Measurements from ENCODE around the gene CAPN5. TPM values are rescaled to one million over a fixed set of nuclear protein-coding genes. Genes with fewer than 3 reads are reported as not detected.

CAPN5 gene
- total RNA-seq, 1 donor from 2014 or later: 7.8 TPM

- no peaks in the 10 kb centered on the region for H3K27me3 ChIP-seq (ENCODE audit: control insufficient read depth, insufficient read depth, low read length)
- no peaks in the 10 kb centered on the region for H3K36me3 ChIP-seq (ENCODE audit: control insufficient read depth, insufficient read depth, low read length)
- no peak for DNase-seq (ENCODE audit: low read depth)
- no peak overlapping the region for H3K4me3 ChIP-seq (ENCODE audit: low read depth, low read length)
- TF ChIP-seq, protein P1, sequence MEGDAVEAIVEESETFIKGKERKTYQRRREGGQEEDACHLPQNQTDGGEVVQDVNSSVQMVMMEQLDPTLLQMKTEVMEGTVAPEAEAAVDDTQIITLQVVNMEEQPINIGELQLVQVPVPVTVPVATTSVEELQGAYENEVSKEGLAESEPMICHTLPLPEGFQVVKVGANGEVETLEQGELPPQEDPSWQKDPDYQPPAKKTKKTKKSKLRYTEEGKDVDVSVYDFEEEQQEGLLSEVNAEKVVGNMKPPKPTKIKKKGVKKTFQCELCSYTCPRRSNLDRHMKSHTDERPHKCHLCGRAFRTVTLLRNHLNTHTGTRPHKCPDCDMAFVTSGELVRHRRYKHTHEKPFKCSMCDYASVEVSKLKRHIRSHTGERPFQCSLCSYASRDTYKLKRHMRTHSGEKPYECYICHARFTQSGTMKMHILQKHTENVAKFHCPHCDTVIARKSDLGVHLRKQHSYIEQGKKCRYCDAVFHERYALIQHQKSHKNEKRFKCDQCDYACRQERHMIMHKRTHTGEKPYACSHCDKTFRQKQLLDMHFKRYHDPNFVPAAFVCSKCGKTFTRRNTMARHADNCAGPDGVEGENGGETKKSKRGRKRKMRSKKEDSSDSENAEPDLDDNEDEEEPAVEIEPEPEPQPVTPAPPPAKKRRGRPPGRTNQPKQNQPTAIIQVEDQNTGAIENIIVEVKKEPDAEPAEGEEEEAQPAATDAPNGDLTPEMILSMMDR (IDR thresholded peaks at IDR 0.05; ENCODE audit: insufficient read depth, low read length, poor library complexity, severe bottlenecking): no peak
Measured at GRCh38 chr11:77092382-77092781, 25.6 kb downstream of the CAPN5 start.

- H3K36me3 ChIP-seq (ENCODE audit: control insufficient read depth, insufficient read depth, low read length): no peaks in the 10 kb centered on the region
- H3K4me3 ChIP-seq (ENCODE audit: low read depth, low read length): no peak overlapping the region
- no peak for DNase-seq (ENCODE audit: low read depth)
- TF ChIP-seq, protein P1 (IDR thresholded peaks at IDR 0.05; ENCODE audit: insufficient read depth, low read length, poor library complexity, severe bottlenecking): no peak
- no peaks in the 10 kb centered on the region for H3K27me3 ChIP-seq (ENCODE audit: control insufficient read depth, insufficient read depth, low read length)
Measured at GRCh38 chr11:77093056-77093891, 26.5 kb downstream of the CAPN5 start.

DNA sequence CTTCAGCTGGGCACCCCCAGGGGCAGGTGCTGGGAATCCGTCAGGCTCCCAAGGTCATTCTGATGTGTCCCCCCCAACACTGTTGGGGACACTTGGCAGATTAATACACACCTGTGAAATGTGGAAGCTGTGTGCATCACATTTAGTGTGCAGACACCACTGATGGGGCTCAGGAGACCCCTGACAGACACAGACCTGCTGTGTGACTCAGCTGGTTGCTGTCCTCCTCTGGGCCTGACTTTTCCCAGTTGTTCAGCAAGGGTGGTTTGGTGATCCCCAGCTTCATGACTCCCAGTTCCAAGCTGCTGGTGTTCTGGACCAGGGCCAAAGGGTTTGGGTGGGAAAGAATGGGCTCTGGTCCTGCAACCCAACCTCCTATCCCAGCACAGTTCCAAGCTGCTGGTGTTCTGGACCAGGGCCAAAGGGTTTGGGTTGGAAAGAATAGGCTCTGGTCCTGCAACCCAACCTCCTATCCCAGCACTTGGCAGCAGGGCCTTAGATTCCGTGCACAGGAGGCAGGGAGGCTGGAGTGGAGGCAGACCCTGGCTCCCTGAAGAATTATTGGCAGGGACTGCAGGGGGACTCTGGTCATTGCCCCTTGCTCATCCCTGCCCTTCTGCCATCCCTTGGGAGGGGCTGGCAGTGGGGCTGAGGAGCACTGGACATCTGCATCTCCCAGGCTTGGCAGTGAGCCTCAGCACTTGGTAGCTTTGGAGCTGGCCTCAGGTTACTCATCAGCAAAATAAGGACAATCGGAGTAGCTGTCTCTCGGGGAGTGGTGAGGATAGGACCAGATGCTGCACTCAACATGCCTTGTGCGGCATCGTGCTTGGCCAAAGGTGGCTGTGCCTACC is 27.4 kb downstream of the CAPN5 start:
- Histone ChIP-seq H3K36me3 (ENCODE audit: control insufficient read depth, insufficient read depth, low read length) (no peaks in the 10 kb centered on the region), H3K4me3 (ENCODE audit: low read depth, low read length) (no peak overlapping the region), H3K27me3 (ENCODE audit: control insufficient read depth, insufficient read depth, low read length) (no peaks in the 10 kb centered on the region)
- TF ChIP-seq, protein P1 (IDR thresholded peaks at IDR 0.05; ENCODE audit: insufficient read depth, low read length, poor library complexity, severe bottlenecking): no peak
- DNase-seq (ENCODE audit: low read depth): no peak

GRCh38 chr11:77094841-77095365 is 28.1 kb downstream of the CAPN5 start:
- no peaks in the 10 kb centered on the region for H3K36me3 ChIP-seq (ENCODE audit: control insufficient read depth, insufficient read depth, low read length)
- no peak for DNase-seq (ENCODE audit: low read depth)
- TF ChIP-seq, protein P1 (IDR thresholded peaks at IDR 0.05; ENCODE audit: insufficient read depth, low read length, poor library complexity, severe bottlenecking): no peak
- no peak overlapping the region for H3K4me3 ChIP-seq (ENCODE audit: low read depth, low read length)
- H3K27me3 ChIP-seq (ENCODE audit: control insufficient read depth, insufficient read depth, low read length): no peaks in the 10 kb centered on the region

- H3K36me3 ChIP-seq (ENCODE audit: control insufficient read depth, insufficient read depth, low read length): no peaks in the 10 kb centered on the region
- H3K27me3 ChIP-seq (ENCODE audit: control insufficient read depth, insufficient read depth, low read length): no peaks in the 10 kb centered on the region
- DNase-seq (ENCODE audit: low read depth): no peak
- TF ChIP-seq, protein P1 (IDR thresholded peaks at IDR 0.05; ENCODE audit: insufficient read depth, low read length, poor library complexity, severe bottlenecking): no peak
- no peak overlapping the region for H3K4me3 ChIP-seq (ENCODE audit: low read depth, low read length)
Measured at GRCh38 chr11:77095551-77096490, 29.1 kb downstream of the CAPN5 start.
